Keratinocyte (primary cell): ENCODE data around the gene JPT1. TPM values are rescaled to one million over a fixed set of nuclear protein-coding genes. Genes with fewer than 3 reads are reported as not detected.

Experiments used
- DNase-seq: peaks from one replicate; pipeline ENCODE4 v3.0.0-alpha.2; 2011; ENCODE audit warnings: low read depth, missing footprints, low spot score
- FAIRE-seq: peaks from 2 replicates; lab custom pipeline; 2011; peaks lifted over from hg19 to GRCh38; lab: Jason Lieb, UNC
- H2AFZ ChIP-seq: 2 replicates; pipeline ENCODE4 v1.6.0; 2012; ENCODE audit warnings: low read length, control low read depth, inconsistent platforms; ENCODE audit not compliant: control insufficient read depth
- H3K27ac ChIP-seq: 2 replicates; pipeline ENCODE4 v1.5.1; 2011; ENCODE audit warnings: low read length; ENCODE audit not compliant: control insufficient read depth, insufficient read depth
- H3K27me3 ChIP-seq: 3 replicates; pipeline ENCODE4 v1.6.0; 2011; ENCODE audit warnings: low read length; ENCODE audit not compliant: control insufficient read depth, insufficient read depth; ENCODE audit errors: extremely low read depth
- H3K36me3 ChIP-seq, 2 experiments: 2 replicates in 1 of 2; 3 replicates in 1 of 2; pipeline ENCODE4 v1.5.1; 2011; ENCODE audit warnings: low read length in 2 of 2, mild to moderate bottlenecking in 1 of 2; ENCODE audit not compliant: control insufficient read depth in 2 of 2, insufficient read depth in 2 of 2; ENCODE audit errors: extremely low read depth in 1 of 2
- H3K4me1 ChIP-seq: 3 replicates; pipeline ENCODE4 v1.5.1; 2011; ENCODE audit warnings: low read length; ENCODE audit not compliant: control insufficient read depth, insufficient read depth; ENCODE audit errors: extremely low read depth
- H3K4me2 ChIP-seq: 3 replicates; pipeline ENCODE4 v1.6.0; 2011; ENCODE audit warnings: low read depth, low read length; ENCODE audit not compliant: control insufficient read depth, insufficient read depth; ENCODE audit errors: extremely low read depth
- H3K4me3 ChIP-seq, 3 experiments: fragments of 200-600 bp in 1 of 3; sonication (generic) in 1 of 3; 2 replicates in 2 of 3; 3 replicates in 1 of 3; pipeline ENCODE4 v1.5.1; 2011 to 2016; ENCODE audit warnings: low read length in 3 of 3, mild to moderate bottlenecking in 3 of 3, control low read depth in 2 of 3, inconsistent platforms in 1 of 3, low read depth in 1 of 3, mixed read lengths in 1 of 3, mixed run types in 1 of 3, moderate library complexity in 1 of 3; ENCODE audit not compliant: control insufficient read depth in 2 of 3, insufficient read depth in 2 of 3; ENCODE audit errors: extremely low read depth in 1 of 3
- H3K79me2 ChIP-seq: 2 replicates; pipeline ENCODE4 v1.6.0; 2012; ENCODE audit warnings: low read length; ENCODE audit not compliant: control insufficient read depth, insufficient read depth
- H3K9ac ChIP-seq: 3 replicates; pipeline ENCODE4 v1.6.0; 2011; ENCODE audit warnings: low read length; ENCODE audit not compliant: control insufficient read depth, insufficient read depth; ENCODE audit errors: extremely low read depth
- H3K9me1 ChIP-seq: 3 replicates; pipeline ENCODE4 v1.6.0; 2011; ENCODE audit warnings: low read length; ENCODE audit not compliant: control insufficient read depth, insufficient read depth; ENCODE audit errors: extremely low read depth
- H3K9me3 ChIP-seq: 2 replicates; pipeline ENCODE4 v1.5.1; 2012; ENCODE audit warnings: low read depth, low read length; ENCODE audit not compliant: control insufficient read depth
- H4K20me1 ChIP-seq: 3 replicates; pipeline ENCODE4 v1.6.0; 2011; ENCODE audit warnings: low read length; ENCODE audit not compliant: control insufficient read depth, insufficient read depth; ENCODE audit errors: extremely low read depth
- EZH2 ChIP-seq: IDR thresholded peaks from one replicate; pipeline ENCODE4 v1.6.1; 2012; ENCODE audit warnings: inconsistent platforms, mild to moderate bottlenecking, low read length, moderate library complexity
- dilution Hi-C: fragments of 300-500 bp; cut with MboI; formaldehyde crosslinking; loops from one replicate; pipeline ENCODE4 v1.7.0; 2020; ENCODE audit warnings: low sequenced_read_pairs; ENCODE audit not compliant: extremely low pct_ligation_motif_present
- polyA plus RNA-seq, 5 experiments: library from polyadenylated mRNA; depleted of rRNA in 3 of 5; stranded (reverse) in 3 of 5; stranded (forward) in 1 of 5; unstranded in 1 of 5; fragments of >200 nt; gene quantifications; 1 replicate in 1 of 5; 2 replicates in 3 of 5; 3 replicates in 1 of 5; pipeline versions ENCODE4 v1.2.1 to v1.2.3, GENCODE V29; 2011 to 2012; ENCODE audit warnings: missing spikeins in 2 of 5, low read depth in 1 of 5, low replicate concordance in 1 of 5
- TF ChIP-seq, protein P1 (sequence below), 3 experiments: IDR thresholded peaks in 1 of 3; conservative IDR thresholded peaks in 1 of 3; optimal IDR thresholded peaks in 1 of 3; 2 replicates in 2 of 3; 3 replicates in 1 of 3; pipeline versions ENCODE3 to v1.5.1; 2011; ENCODE audit warnings: low read length in 3 of 3, mild to moderate bottlenecking in 3 of 3, moderate library complexity in 2 of 3, control low read depth in 1 of 3, inconsistent platforms in 1 of 3; ENCODE audit not compliant: insufficient read depth in 2 of 3; ENCODE audit errors: extremely low read depth in 1 of 3

The JPT1 gene
- polyA plus RNA-seq, 1 donor (not counting 4 experiments of a cell fraction or from before 2014, with no cell fraction given), result 142 TPM

DNA sequence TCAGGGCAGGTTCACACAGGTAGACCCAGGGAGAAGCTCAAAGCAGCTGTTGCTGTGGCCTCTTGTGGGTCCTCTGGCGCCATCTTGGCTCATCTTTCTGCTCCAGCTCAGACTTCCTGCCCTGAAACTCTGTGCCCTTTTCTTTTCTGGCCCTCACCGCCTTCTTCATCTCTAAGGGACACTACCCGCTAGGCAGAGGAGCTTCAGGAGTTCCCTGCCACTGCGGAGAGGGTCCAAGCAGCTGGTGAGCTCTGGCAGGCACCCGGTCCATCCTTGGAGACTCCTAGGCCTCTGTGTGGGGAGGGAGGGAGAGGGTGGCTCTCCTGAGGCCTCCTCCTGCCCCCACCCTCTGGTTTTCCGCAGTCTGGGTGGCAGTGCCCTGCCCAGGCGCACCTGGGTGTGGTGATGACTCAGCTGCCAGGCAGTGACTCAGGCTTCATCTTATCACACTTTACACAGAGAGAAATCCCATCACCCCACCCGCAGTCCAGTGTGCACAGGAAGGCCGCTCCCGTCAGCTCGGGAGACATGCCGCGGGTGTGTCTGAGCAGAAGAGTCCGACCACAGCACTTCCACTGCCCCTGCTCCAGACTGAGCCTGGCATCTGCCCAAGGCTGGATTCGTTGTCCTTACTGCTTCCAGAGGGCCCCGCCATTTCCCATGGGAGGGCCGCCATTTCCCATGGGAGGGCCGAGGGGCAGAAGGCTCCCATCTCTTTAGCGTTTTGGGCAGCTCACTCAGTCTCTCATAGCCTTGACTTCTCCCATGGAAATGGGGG, 30.1 kb downstream of the JPT1 start:
- dilution Hi-C loops, result no loop called here
- Histone ChIP-seq H3K4me3 (peak overlapping the region in 2 of 3 experiments; percentile 31 to 61), H3K9ac (peak overlapping the region; percentile 76), H3K9me1 (no peaks in the 10 kb centered on the region), H3K79me2 (no peaks in the 10 kb centered on the region), H3K4me2 (peak overlapping the region; percentile 88), H3K27ac (peak overlapping the region; percentile 98), H3K27me3 (no peaks in the 10 kb centered on the region), H4K20me1 (no peaks in the 10 kb centered on the region), H3K4me1 (peaks cover 24% of the 10 kb centered on the region), H3K9me3 (no peaks in the 10 kb centered on the region), H3K36me3 (peaks cover 5 to 12% of the 10 kb centered on the region in 2 experiments), H2AFZ (peak overlapping the region; percentile 96)
- FAIRE-seq, result peak; percentile 79
- DNase-seq, result peak; percentile 97
- no peak for TF ChIP-seq EZH2
- TF ChIP-seq, protein P1, sequence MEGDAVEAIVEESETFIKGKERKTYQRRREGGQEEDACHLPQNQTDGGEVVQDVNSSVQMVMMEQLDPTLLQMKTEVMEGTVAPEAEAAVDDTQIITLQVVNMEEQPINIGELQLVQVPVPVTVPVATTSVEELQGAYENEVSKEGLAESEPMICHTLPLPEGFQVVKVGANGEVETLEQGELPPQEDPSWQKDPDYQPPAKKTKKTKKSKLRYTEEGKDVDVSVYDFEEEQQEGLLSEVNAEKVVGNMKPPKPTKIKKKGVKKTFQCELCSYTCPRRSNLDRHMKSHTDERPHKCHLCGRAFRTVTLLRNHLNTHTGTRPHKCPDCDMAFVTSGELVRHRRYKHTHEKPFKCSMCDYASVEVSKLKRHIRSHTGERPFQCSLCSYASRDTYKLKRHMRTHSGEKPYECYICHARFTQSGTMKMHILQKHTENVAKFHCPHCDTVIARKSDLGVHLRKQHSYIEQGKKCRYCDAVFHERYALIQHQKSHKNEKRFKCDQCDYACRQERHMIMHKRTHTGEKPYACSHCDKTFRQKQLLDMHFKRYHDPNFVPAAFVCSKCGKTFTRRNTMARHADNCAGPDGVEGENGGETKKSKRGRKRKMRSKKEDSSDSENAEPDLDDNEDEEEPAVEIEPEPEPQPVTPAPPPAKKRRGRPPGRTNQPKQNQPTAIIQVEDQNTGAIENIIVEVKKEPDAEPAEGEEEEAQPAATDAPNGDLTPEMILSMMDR (optimal IDR thresholded peaks at IDR 0.05 in 1 of 3, IDR thresholded peaks at IDR 0.05 in 1 of 3, conservative IDR thresholded peaks at IDR 0.05 in 1 of 3; ENCODE audit: extremely low read depth in 1 of 3, insufficient read depth in 2 of 3, low read length in 3 of 3), result no peak

DNA sequence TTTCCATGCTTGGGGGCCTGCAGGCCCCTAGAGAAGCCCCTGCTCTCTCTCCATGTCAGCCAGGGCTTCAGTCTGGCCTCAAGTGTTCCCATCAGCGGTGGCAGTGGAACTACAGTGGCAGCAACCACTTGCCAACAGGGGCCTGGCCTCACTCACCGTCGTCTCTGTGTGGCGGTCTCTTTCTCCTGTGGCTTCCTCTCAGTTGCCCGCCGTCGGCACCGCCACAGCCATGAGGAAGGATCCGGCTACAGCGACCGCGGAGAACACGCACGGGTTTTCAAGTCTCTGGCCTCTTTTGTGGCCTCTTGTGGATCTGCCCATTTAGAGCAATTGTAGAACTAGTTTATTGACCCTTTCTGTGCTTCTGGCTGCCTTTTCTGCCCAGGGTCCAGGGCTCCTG, 36.0 kb downstream of the JPT1 start:
- Histone ChIP-seq H3K9me1 (no peaks in the 10 kb centered on the region), H3K9me3 (no peaks in the 10 kb centered on the region), H3K9ac (no peak overlapping the region), H3K4me1 (peaks cover 17% of the 10 kb centered on the region), H3K27ac (no peak overlapping the region), H3K4me3 (no peak overlapping the region), H3K4me2 (no peak overlapping the region), H3K36me3 (peaks cover 0 to 10% of the 10 kb centered on the region in 2 experiments), H4K20me1 (no peaks in the 10 kb centered on the region), H2AFZ (no peak overlapping the region), H3K79me2 (no peaks in the 10 kb centered on the region), H3K27me3 (no peaks in the 10 kb centered on the region)
- TF ChIP-seq, protein P1 (optimal IDR thresholded peaks at IDR 0.05 in 1 of 3, IDR thresholded peaks at IDR 0.05 in 1 of 3, conservative IDR thresholded peaks at IDR 0.05 in 1 of 3; ENCODE audit: extremely low read depth in 1 of 3, insufficient read depth in 2 of 3, low read length in 3 of 3), result no peak
- TF ChIP-seq EZH2, result no peak
- no peak for FAIRE-seq
- dilution Hi-C loops, result no loop called here
- DNase-seq, result no peak
